CD1c-positive myeloid dendritic cell (primary cell): ENCODE results near the gene SNX24.
"Not testable (repeated sequence)": the region's sequence is repeated elsewhere in the genome, so short reads cannot be mapped to it uniquely, and the experiment has no call there.

Source experiments
- DNase-seq: peaks from one replicate; pipeline ENCODE4 v3.0.0-alpha.2; 2016; ENCODE audit errors: extremely low spot score

SNX24 gene

DNA sequence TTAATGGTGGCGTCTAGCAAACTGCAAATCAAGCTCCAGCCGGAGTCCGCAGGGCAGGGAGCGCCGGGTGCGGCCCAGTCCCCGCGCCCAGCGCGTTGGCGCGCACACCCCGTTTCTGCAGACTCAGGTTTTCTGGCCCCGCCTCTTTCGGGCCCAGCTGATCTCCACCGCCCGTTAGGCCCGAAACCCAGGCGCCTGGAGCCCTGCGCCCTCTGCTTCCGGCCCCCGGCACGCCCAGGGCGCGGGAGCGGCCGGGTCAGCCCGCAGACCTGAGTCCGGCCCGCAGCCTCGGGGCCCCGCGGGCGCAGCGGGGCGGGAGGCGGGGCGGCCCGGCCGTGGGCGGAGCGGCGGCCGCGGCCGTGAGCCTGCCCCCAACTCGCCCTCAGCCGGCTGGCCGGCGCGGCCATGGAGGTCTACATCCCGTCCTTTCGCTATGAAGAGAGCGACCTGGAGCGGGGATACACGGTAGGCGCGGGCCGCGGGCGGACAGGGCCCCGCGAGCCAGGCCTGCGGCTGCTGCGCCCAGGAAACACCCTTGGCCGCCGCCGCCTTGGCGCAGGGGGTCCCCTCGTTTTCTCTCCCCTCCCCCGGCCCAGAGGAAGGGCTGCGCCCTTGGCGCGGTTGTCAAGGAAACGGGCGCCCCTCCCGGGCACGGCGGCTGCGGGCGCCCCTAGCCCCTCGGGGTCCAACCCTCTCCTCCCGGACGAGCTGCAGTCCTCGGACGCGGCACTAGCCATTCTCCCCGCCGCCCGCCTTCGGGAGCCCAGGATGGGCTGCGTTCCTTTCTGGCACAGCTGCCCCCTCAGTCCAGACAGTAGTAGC, at the start of gene SNX24:
Gene SNX24, plus strand, starts transcription at position 385 of the 822 bp plus-strand sequence. Its CDS starts 21 bp downstream, at position 406.
- peak; percentile 88 for DNase-seq

DNA sequence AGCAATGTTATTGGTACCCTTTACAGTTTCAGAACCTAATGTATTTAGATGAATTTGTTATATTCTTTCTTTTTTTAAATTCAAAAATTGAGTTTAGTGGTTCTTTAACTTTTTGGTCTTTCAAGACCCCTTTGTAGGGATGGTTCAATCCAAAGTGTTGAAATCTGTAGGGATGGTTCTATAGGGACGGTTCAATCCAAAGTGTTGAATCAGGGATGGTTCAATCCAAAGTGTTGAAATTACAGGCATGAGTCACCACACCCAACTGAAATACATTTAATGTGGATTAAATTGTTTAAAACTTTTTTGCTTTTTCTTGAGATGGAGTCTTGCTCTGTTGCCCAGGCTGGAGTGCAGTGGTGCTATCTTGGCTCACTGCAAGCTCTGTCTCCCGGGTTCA, 39.9 kb upstream of the SNX24 start:
- no peak for DNase-seq

GRCh38 chr5:122810405-122810804, 35.0 kb upstream of the SNX24 start:
- DNase-seq, result no peak

DNA sequence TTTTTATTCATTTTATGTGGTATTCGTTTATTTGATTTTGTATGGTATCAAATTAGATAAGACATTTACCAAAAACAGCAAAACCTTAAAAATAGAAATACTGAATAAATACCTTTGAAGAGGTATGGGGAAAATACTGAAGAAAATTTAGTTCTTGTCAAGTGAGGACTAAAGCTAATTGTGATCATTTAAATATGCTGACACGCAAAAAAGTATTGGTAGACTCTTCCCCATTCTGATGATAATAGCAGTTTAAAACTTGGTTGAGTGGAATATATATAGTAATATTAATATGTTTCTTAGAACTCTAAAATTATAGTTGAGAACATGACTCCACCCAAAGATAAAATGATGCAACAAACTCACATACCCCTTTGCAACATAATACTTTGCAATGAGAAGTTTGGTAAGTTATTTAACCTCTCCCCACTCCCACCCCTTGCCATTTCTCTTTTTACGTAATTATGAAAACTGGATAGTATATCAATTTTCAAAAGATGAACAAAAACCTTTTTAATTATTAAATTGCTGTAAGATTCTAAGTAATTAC, 30.1 kb upstream of the SNX24 start:
- no peak for DNase-seq

- no peak for DNase-seq
Measured at GRCh38 chr5:122816756-122817155, 28.7 kb upstream of the SNX24 start.

DNA sequence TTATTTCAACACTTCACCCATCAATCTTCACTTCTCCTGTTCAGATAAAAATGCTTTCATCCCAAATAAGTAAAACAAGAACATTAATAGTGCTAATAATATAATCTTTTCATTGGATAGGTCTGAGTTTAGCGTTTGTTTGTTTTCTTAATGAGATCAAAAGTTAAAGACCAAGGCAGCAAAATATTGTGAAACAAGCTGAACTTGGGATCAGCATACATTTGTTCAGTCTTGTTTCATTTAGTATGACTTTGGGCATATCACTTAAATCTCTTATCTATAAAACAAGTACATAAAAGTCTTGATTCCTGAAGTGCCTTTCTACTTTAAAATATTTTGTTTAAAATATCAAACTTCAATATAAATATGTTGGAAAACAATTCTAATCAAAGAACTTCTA, 13.4 kb upstream of the SNX24 start:
- no peak for DNase-seq

- no peak for DNase-seq
Measured at GRCh38 chr5:122835681-122836080, 9.7 kb upstream of the SNX24 start.

DNA sequence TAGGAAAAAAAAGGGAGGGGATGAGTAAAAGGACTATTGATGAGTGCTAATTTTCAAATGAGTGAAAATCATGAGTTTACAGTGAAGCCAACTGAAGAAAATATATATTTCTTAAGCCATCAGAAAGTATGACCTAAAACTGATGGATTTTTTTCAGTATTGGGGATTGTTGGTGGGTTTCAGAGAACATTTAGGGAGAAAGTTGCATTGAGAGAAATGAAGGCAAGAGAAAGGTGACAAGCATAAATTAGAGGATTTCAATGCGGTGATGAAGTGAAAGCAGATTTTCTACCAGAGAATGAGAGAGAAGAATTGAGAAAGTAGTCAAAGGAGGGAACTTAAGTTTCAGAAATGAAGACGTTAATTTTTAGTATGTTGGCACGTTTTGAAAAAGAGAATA, 8.5 kb upstream of the SNX24 start:
- DNase-seq, result no peak

DNA sequence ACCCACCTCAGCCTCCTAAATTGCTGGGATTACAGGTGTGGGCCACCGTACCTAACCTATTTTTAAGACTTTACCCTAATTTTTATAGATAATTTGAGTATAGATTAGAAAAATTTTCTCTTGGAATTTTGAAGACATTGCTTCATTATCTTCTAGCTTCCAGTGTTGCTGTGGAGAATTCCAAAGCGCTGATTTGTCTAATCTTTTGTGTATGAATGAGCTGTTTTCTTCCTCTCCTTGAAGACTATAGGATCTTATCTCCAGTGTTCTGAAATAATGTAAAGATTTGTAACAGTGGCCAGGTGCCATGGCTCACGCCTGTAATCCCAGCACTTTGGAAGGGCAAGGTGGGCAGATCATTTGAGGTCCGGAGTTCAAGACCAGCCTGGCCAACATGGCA, 5.7 kb upstream of the SNX24 start:
- no peak for DNase-seq

DNA sequence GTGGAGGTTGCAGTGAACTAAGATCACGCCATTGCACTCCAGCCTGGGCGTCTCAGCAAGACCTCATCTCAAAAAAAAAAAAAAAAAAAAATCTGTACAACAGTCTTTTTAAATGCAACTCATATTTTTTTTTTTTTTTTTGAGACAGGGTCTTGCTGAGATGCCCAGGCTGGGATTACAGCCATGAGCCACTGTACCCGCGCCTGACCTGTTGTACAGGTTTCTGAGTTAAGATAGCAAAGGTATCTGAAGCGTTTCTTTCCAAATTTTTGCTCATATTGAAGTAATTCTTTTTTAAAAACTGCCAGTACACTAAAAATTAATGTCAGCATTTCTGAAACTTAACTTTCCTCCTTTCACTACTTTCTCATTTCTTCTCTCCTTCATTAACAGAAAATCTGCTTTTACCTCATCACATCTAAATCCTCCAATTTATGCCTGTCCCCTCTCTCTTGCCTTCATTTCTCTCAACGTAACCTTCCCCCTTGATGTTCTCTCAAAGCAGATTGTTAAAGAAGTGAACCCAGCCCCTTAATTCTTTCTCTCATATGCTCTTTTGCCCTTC, 3.3 kb upstream of the SNX24 start:
- DNase-seq, result no peak

DNA sequence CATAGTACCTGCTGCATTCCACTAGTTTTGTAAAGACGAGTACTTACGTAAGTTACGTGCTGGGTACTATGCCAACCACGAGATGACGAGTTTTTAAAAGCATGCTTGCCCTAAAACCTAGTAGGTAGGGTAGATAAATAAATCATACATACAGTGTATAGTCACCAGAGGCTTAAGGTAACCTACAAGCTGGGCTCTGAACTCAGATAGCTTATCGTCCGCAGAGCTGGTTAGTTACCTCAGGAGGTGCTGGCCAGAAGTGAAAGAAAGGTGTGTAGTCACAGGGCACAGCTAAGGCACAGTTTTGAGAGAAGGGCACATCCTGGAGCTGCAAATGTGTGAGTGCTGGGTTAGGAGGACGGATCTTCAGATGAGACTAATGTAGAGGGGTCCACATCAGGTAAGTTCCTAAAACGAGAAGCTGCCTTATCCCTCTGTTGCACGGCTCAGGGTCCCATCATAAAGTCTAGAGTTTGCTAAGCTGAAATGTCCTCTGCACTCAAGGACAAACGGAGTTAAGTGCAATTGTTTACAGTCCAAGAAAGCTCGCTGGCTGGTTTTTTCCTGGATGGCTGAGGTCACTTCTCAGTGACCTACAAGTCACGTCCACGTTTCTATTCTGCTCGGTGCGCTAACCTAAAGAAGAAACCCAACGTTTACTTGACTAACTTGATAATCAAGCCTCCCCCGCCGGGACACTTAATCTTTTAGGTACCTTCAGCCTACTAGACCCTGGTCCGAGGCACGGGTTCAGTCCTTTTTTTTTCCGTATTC, 1.1 kb upstream of the SNX24 start:
- peak; percentile 22 for DNase-seq

- DNase-seq, result peak; percentile 8
Measured at GRCh38 chr5:122844910-122845228, 544 bp upstream of the SNX24 start.

DNA sequence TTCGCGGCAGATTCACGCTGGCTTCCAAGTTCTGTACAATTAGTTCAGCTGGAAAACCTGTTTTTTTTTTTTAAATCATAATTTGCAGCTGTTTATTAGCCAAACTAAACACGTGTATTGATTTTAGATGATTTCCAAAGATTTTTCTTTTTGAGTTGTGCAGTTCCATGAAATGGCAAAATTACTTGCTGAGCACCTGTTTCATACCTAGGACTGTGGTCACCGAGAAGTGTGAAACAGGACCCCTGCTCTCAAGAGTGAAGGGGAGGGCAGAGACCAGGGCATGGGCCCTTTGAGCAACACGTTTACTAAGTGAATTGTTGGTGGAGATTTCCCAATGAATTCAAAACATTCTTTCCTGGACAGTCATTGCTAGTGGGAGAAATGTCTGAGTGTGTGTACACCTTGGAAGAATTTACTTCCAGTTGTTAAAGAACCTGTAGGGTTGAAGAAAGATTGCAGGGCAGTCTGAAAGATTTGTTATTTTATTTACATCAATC, 688 bp downstream of the SNX24 start:
- DNase-seq, result no peak

- DNase-seq, result no peak
Measured at GRCh38 chr5:122847687-122848081, 2.3 kb downstream of the SNX24 start.

GRCh38 chr5:122849771-122850170, 4.4 kb downstream of the SNX24 start:
- peak; percentile 42 for DNase-seq

- DNase-seq, result not testable (repeated sequence)
Measured at GRCh38 chr5:122857538-122857937, 12.1 kb downstream of the SNX24 start.

DNA sequence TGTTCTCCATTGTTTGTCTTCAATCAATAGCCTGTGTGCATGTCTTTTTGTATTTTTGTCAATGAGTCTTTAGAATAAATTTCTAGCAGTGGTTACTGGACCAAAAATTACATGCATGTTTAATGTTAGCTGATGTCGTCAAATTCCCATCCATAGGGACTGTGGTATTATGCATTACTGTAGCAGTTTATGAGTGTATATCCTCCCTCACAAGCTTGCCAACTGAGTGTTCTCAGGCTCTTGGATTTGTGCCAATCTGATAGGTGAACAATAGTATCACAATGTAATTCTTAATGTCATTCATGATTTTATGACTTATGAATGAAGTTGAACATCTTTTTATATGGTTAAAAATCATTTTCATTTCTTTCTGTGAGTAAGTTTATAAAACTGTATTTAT, 13.0 kb downstream of the SNX24 start:
- DNase-seq, result no peak

DNA sequence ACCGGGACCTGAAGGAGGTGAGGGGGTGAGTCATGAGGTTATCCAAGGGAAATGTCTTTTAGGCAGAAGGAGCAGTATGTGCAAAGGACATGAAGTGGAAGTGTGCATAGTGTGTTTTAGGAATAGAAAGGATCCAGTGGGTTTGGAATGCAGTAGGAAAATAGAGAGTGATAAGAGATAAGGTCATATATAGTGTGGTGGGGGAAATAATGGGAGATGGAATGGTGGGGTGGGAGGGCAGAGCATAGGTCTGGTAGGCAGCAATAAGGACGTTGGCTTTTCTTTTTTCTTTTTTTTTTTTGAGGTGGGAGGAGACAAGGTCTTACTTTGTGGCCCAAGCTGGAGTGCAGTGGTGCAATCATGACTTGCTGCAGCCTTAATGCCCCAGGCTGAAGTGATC, 17.8 kb downstream of the SNX24 start:
- DNase-seq, result no peak

DNA sequence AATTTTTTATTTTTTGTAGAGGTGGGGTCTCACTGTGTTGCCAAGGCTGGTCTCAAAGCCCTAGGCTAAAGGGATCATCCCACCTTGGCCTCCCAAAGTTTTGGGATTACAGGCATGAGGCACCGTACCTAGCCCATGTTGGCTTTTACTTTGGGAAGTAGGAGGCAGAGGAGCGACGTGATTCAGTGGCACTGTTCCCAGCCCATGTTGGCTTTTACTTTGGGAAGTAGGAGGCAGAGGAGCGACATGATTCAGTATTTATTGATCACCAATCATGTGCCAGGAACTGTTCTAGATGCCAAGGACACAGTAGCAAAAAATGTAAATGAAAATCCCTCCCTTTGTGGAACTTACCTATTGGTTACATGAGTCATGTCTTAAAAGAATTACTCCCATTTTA, 18.3 kb downstream of the SNX24 start:
- no peak for DNase-seq

GRCh38 chr5:122864400-122864799, 19.0 kb downstream of the SNX24 start:
- DNase-seq, result no peak

GRCh38 chr5:122864842-122865241, 19.4 kb downstream of the SNX24 start:
- DNase-seq, result no peak

DNA sequence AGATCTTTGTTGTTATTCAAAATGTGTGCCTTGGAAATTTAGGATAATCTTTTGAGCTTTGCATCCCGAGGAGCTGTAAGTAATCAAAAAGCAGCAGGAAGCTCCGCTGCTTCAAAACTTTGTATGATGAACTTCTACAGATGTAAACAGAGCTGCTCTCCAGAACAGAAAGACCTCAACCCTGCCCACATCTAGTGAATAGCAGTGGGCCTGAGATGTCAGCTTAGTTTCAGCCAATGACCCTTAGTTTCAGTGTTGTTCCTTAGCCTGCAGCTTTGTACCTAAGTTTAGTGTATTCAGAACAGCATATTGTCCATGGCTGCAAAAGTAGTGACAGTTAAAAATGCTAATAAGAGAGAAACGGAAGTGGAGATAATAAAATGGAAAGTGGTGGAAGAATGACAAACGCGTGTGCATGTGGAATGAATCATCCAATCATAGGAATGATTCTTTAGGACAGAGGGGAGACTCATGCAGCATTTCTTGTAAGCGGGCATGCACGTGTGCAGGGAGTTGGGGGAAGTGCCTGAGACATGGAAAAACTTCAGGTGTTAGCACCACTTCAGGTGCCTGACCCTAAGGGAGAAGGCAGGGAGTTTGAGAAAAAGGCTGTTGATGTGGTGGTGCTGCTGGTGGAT, 24.9 kb downstream of the SNX24 start:
- no peak for DNase-seq
